ENCODE data around the gene GMCL1.

The GMCL1 gene

DNA sequence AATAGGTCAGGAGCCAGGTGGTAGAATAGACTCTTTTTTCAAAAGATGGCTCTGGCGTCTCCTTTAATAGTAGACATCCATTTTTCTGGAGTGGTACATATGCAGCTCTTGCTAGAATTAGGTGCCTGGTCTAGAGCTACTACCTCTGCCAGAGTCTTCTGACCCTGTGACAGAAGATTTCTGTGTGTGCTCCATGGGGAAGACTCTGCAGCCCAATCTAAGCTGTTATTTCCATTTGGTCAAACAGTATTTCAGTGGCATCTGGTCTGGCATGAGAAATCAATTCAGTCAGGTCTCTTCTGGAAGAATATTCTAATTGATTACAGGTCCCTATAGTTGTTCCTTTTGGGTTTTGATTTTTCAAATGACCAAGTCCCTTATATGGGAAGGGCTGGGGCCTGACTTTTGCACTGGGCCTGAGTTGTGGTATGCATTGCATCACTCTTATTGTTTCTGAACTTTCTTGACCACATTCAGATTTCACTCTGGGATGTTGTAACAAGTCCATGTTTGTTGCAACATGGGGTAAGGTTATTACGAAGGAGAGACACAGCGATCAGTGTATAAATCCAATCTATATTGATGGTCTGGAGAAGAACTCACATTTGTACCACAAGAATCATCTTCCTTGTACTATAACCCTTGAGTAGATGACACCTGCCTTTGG, 97.5 kb downstream of the GMCL1 start:
- TF ChIP-seq, protein P1, sequence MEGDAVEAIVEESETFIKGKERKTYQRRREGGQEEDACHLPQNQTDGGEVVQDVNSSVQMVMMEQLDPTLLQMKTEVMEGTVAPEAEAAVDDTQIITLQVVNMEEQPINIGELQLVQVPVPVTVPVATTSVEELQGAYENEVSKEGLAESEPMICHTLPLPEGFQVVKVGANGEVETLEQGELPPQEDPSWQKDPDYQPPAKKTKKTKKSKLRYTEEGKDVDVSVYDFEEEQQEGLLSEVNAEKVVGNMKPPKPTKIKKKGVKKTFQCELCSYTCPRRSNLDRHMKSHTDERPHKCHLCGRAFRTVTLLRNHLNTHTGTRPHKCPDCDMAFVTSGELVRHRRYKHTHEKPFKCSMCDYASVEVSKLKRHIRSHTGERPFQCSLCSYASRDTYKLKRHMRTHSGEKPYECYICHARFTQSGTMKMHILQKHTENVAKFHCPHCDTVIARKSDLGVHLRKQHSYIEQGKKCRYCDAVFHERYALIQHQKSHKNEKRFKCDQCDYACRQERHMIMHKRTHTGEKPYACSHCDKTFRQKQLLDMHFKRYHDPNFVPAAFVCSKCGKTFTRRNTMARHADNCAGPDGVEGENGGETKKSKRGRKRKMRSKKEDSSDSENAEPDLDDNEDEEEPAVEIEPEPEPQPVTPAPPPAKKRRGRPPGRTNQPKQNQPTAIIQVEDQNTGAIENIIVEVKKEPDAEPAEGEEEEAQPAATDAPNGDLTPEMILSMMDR (IDR thresholded peaks at IDR 0.05; ENCODE audit: low read length, missing control alignments) = no peak
- peak; percentile 93 for DNase-seq (ENCODE audit: low read depth)
- no peak overlapping the region for H3K4me3 ChIP-seq (replicated peaks; ENCODE audit: low read depth, low read length)
